Stomach (tissue), 4 donors: ENCODE results near the gene ADSS2.
"Not testable (repeated sequence)": the region's sequence is repeated elsewhere in the genome, so short reads cannot be mapped to it uniquely, and the experiment has no call there.

Experiments
- EP300 ChIP-seq: sonication (generic); formaldehyde crosslinking; IDR thresholded peaks from one replicate; pipeline ENCODE4 v1.6.1; 2017; ENCODE audit warnings: antibody characterized with exemption
- POLR2A ChIP-seq, 4 donors: fragments of 450-650 bp; IDR thresholded peaks; one replicate each; pipeline ENCODE4 v1.6.1; 2016; ENCODE audit warnings: antibody characterized with exemption in 4 of 4, control low read depth in 2 of 4, mild to moderate bottlenecking in 1 of 4, moderate library complexity in 1 of 4
- TF ChIP-seq, protein P1 (sequence below), 7 experiments: fragments of 450-650 bp in 4 of 7; fragments of 200-600 bp in 3 of 7; sonication (generic) in 3 of 7; IDR thresholded peaks; one replicate each; pipeline ENCODE4 v1.5.1; 2016 to 2019; ENCODE audit warnings: antibody characterized with exemption in 7 of 7, control low read depth in 2 of 7, mild to moderate bottlenecking in 1 of 7

DNA sequence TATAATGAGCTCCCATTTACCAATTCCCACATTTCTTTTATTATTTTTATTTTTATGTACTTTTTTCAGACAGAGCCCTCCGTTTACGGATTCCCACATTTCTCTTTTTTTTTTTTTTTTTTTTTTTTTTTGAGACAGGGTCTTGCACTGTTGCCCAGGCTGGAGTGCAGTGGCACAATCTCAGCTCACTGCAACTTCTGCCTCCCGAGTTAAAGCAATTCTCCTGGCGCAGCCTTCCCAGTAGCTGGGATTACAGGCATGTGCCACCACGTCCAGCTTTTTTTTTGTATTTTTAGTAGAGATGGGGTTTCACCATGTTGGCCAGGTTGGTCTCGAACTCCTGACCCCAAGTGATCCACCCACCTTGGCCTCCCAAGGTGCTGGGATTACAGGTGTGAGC, 77.2 kb downstream of the ADSS2 start:
- TF ChIP-seq, protein P1, sequence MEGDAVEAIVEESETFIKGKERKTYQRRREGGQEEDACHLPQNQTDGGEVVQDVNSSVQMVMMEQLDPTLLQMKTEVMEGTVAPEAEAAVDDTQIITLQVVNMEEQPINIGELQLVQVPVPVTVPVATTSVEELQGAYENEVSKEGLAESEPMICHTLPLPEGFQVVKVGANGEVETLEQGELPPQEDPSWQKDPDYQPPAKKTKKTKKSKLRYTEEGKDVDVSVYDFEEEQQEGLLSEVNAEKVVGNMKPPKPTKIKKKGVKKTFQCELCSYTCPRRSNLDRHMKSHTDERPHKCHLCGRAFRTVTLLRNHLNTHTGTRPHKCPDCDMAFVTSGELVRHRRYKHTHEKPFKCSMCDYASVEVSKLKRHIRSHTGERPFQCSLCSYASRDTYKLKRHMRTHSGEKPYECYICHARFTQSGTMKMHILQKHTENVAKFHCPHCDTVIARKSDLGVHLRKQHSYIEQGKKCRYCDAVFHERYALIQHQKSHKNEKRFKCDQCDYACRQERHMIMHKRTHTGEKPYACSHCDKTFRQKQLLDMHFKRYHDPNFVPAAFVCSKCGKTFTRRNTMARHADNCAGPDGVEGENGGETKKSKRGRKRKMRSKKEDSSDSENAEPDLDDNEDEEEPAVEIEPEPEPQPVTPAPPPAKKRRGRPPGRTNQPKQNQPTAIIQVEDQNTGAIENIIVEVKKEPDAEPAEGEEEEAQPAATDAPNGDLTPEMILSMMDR (IDR thresholded peaks at IDR 0.05), result not testable (repeated sequence)
- not testable (repeated sequence) for TF ChIP-seq POLR2A (IDR thresholded peaks at IDR 0.05); EP300
